Measurements from ENCODE around the gene NPFFR2.
"Not testable (repeated sequence)": the region's sequence is repeated elsewhere in the genome, so short reads cannot be mapped to it uniquely, and the experiment has no call there.

The NPFFR2 gene

DNA sequence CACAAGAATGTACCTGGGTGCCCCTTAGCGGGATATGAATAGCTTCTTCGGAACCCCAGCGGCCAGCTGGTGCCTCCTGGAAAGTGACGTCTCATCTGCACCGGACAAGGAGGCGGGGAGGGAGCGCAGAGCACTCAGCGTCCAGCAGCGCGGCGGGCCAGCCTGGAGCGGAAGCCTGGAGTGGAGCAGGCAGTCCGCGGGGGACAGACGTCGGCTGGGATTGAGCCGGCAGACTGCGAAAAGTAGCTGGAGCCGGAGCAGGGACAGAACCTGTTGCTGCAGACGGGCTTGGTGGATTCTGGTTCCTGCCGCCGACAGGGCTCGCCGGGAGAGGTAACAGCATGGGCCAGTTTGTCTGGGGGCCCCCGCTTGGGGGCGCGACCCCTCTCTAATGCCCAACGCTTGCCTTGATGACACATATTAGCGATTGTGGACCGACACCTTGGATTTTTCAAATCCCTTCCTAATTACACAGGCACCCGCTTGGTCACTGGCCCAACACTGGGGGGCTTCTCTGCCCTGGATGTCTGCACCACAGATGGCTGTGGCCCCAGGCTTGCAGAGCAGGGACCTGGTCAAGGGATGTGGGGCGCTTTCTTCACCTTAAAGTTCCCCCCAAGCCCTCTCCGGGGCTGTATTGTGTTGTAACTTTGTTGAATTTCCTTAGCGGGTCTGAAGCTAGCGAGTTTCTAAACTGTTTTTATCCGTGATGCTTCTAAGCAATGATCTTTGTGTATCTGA is at the start of gene NPFFR2:
Gene NPFFR2 (plus strand): TSS at position 133 of the 741 bp plus-strand sequence. CDS start 96,592 bp downstream, outside the sequence.
- no peak for DNase-seq

GRCh38 chr4:71992571-71993312 is 39.1 kb upstream of the NPFFR2 start:
- DNase-seq, result no peak

DNA sequence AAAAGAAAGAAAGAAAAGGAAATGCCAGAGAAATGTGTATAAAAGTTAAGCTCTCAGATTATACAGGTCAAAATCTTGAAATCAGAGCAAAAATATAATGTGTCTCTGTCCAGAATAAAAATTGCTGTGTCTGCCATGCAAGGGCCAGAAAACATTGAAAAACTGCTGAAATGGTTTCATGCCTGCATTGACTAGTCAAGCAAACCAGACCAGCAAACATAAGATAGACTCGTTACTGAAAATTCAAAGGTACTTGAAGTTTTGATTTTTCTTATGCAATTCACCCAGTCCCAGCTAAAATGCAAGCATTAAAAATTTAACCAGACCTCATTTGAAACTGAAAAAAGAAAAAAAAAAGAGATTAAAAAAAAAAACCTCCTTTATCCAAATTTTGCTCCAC is 37.2 kb upstream of the NPFFR2 start:
- DNase-seq, result no peak

DNA sequence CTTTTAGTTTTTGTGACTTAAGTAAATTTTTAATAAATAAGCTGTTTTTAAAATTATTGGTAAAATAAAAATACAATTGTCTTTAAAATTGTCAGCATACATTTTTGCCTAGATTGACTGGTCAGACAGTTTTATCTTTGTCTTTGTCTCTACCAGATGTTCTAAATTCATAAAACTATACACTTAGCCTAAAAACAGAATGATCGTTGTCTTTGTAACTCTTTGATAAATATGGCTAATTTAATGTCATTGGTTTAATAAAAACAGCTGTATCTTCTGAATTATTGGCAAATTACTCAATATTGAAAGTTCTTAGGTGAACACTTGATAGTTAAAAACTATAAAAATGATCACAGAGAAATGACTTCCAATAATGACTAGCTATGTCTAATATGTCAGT is 36.5 kb upstream of the NPFFR2 start:
- DNase-seq, result no peak

DNA sequence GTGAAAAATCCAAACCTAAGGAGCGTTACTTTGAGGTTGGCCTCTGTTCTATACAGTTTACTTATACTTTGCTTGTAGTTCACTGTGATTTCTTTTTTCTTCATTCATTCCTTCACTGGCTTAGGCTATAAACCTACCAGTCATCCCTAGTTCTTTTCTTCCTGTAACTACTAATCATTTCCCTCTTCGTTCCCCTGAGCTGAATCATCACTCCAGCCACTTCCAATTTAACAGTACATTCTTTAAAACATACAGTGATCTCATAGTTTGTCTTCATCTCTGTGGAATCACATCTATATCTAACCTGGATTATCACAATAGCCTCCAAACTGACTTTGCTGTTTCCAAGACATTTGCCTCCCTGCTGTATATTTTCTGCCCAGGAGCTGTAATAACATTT is 25.2 kb upstream of the NPFFR2 start:
- DNase-seq, result no peak

DNA sequence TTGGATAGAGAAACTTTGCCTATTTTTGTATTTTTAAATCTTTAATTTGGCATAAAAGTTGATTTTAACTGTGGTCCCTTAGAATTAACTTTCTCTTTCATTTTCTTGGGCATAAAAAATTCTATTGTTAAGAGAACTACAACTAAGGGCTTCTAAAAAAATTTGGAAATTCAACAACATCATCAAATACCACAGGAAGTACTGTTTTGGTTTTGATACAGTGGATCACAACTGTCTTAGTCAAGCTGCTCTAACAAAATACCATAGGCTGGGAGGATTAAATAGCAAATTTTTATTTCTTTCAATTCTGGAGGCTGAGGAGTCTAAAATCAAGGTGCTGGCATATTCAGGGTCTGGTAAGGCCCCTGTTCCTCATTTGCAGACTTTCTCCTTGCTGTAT is 19.9 kb upstream of the NPFFR2 start:
- DNase-seq, result no peak

GRCh38 chr4:72016011-72016410 is 15.8 kb upstream of the NPFFR2 start:
- no peak for DNase-seq

GRCh38 chr4:72019688-72020087 is 12.1 kb upstream of the NPFFR2 start:
- no peak for DNase-seq

GRCh38 chr4:72022553-72022952 is 9.2 kb upstream of the NPFFR2 start:
- DNase-seq, result no peak

DNA sequence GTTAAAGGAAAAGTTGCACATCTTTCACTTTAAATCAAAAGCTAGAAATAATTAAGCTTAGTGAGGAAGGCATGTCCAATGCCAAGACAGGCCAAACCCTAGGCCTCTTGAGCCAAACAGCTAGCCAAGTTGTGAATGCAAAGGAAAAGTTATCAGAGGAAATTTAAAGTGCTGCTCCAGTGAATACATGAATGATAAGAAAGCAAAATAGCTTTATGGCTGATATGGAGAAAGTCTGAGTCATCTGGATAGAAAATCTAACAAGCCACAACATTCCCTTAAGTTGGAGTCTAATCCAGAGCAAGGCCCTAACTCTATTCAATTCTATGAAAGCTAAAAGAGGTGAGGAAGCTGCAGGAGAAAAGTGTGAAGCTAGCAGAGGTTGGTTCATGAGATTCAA is 23.8 kb downstream of the NPFFR2 start:
- no peak for DNase-seq

GRCh38 chr4:72063726-72064125 is 31.9 kb downstream of the NPFFR2 start:
- no peak for DNase-seq

- no peak for DNase-seq
These were observed 35.3 kb downstream of the NPFFR2 start for GRCh38 chr4:72067051-72067450.

GRCh38 chr4:72073816-72074215 is 42.0 kb downstream of the NPFFR2 start:
- DNase-seq, result no peak

- no peak for DNase-seq
These were observed 44.8 kb downstream of the NPFFR2 start for GRCh38 chr4:72076562-72076961.

DNA sequence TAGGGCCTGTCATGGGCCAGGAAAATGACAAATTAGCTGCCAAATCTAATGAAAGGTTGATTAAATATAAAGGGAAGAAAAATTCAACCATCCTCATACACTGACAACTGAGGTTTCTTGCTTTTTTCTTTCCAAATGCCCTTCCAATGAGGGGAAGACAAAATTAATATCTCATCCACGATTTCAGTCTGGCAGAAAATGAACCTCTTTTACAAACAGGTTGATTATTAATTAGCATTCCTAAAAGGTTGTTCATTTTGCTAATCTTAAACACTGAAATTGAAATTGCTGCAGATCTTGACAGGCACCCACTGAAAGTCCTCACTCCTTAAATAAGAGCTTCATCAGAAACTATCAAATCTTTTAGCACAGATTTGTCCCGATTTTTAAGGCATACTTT is 45.5 kb downstream of the NPFFR2 start:
- no peak for DNase-seq

- DNase-seq, result no peak
These were observed 52.8 kb downstream of the NPFFR2 start for GRCh38 chr4:72084587-72085011.

DNA sequence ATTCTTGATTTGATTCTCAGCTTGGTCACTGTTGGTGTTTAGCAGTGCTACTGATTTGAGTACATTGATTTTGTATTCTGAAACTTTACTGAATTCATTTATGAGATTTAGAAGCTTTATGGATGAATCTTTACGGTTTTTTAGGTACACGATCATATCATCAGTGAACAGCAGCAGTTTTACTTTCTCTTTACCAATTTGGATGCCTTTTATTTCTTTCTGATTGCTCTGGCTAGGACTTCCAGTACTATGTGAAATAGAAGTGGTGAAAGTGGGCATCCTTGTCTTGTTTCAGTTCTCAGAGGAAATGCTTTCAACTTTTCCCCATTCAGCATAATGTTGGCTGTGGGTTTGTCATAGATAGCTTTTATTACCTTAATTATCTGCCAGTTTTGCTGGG is 58.8 kb downstream of the NPFFR2 start:
- DNase-seq, result not testable (repeated sequence)

GRCh38 chr4:72094059-72094797 is 62.4 kb downstream of the NPFFR2 start:
- no peak for DNase-seq

GRCh38 chr4:72107456-72107855 is 75.7 kb downstream of the NPFFR2 start:
- no peak for DNase-seq

- no peak for DNase-seq
These were observed 77.6 kb downstream of the NPFFR2 start for GRCh38 chr4:72109364-72109763.

DNA sequence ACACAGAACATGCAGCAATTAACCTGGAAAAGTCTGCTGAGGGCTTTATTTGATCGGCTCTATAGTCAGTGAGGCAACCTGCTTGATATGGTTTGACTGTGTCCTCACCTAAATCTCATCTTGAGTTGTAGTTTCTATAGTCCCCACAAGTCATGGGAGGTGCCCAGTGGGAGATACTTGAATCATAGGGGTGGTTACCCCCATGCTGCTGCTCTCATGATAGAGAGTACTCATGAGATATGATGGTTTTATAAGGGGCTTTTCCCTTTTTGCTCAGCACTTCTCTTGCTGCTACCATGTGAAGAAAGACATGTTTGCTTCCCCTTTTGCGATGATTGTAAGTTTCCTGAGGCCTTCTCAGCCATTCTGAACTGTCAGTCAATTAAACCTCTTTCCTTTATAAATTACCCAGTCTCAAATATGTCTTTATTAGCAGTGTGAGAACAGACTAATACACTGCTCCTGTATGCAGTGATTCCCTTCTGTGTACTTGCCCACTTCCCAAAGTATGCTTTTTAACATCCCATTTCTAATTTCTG is 78.2 kb downstream of the NPFFR2 start:
- no peak for DNase-seq

GRCh38 chr4:72110886-72111285 is 79.1 kb downstream of the NPFFR2 start:
- DNase-seq, result no peak

DNA sequence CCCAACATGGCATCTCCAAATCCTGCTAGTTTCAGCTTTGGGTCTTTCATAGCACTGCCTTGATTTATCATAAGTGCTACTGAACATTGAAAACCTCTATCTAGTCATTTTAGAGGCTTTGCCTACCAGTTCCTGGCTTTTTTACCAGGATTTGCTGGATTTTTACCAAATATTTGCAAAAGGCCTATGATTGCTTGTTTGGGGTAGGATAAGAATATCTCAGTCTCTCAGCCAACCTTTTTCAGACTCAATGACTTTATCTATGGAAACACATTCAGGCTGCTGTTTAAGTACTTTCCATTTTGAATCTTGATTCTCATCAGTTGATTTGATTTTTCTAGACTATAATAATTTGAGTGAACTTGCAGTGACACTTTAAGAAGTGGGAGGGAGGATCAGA is 80.1 kb downstream of the NPFFR2 start:
- no peak for DNase-seq
